HT-29 (cell line): ENCODE results near the gene MRPL33. TPM values are rescaled to one million over a fixed set of nuclear protein-coding genes. Genes with fewer than 3 reads are reported as not detected.
A peak's percentile ranks its signal among the peaks of the same experiment; 100 is the strongest.
"Not testable (repeated sequence)": the region's sequence is repeated elsewhere in the genome, so short reads cannot be mapped to it uniquely, and the experiment has no call there.

Experiments
- DNase-seq: peaks from one replicate; pipeline ENCODE4 v3.0.0-alpha.2; 2015; ENCODE audit warnings: low spot score
- total RNA-seq: library from RNA; depleted of rRNA; stranded (reverse); fragments of >200 nt; shearing (Covaris generic); gene quantifications from 2 replicates; pipeline ENCODE4 v1.2.3, GENCODE V29; 2014

Gene MRPL33
- total RNA-seq, 1 experiment from 2014 or later, result 64.9 TPM

DNA sequence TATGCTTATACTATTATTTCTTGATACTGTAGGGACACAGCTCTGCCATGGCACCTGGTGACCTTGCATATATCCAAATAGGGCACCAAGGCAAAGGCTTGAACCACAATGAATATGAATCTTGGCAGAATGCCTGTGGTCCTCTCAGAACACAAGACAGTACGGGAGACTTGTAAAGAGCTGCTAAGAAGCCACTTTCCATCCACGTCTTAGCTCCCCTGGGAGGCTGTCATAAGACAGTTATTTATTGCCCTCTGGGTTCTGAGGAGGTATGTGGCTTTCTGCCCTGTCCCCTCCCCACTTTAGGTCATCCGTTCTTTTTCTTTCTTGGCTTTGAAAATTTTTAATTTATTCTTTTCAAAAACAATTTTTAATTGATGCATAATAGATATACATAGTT lies 29.8 kb upstream of the MRPL33 start:
- DNase-seq, result no peak

- DNase-seq, result no peak
Measured at GRCh38 chr2:27742571-27742970, 28.9 kb upstream of the MRPL33 start.

GRCh38 chr2:27745494-27745893 lies 26.0 kb upstream of the MRPL33 start:
- not testable (repeated sequence) for DNase-seq

GRCh38 chr2:27746325-27746724 lies 25.2 kb upstream of the MRPL33 start:
- DNase-seq, result no peak

GRCh38 chr2:27747827-27748352 lies 23.6 kb upstream of the MRPL33 start:
- no peak for DNase-seq

- DNase-seq, result not testable (repeated sequence)
Measured at GRCh38 chr2:27748803-27749554, 22.5 kb upstream of the MRPL33 start.

DNA sequence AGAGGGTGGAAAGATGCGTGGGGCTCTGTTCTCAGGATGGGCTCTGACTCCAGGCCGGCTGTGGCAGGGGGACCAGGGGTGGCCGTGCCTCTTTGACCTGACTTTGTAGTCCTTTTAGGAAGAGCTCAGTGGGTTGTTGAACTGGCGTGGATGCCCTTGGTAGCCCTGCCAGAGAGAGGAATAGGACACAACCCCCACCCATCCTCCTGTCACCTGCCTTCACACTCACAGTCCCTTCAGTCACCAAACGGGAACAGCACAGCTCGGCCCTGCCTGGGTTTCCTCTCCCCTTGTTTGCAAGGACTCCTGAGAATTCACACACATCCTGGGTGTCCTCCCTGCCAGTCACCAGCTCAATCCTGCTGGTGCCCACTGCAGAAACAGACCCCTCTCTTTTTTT lies 20.1 kb upstream of the MRPL33 start:
- DNase-seq, result no peak

DNA sequence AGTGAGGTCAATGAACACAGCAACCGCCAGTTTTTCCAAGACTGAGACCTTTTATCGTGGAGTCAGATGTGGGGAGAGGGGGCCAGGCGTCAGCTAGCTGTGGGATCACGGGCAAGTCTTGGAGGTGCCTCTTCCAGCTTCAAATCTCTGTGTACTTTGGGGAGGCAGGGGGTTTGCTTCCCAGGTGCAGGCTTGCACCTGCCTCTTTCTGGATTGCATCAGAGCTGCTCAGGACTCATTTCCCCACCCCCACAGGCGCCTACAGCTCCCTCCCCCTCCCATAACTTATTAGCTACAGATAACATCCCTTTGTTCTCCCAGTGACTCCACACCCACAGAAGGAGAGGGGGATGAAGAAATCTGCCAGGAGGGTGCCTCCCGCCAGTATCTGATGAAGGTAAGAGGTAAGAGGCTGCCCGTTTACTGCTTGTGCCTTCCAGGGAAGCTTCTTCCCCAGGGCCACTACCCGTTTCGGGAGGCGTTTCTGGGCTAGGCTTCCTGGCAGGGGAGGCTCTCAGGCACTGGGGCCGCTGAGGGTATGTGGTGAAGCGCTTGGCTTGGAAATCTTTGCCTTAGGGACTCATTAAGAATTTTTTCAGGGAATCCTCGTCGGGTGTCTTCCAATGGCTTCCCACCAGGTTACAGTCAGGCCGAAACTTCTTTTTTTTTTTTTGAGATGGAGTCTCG lies 18.8 kb upstream of the MRPL33 start:
- peak; percentile 80 for DNase-seq

DNA sequence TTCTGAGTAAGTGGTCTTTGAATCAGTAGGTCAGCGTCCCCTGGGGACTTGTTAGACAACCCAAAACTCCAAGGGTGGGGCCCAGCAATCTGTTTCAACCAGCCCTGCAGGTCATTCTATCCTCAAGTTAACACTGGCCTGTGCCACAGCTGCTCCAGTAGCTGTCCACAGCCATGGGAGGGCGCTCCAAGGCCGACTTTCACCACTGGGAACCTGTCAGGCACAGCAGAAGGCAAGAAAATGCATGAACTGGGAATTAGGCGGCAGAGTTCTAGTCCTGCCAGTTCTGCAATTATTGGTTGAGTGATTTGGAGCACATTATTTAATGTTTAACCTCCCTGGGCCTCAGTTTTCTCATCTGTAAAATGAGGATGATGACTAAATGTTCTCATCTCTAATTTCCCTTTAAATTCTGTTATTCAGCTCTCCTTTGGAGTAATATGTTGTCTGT lies 17.4 kb upstream of the MRPL33 start:
- peak; percentile 90 for DNase-seq

DNA sequence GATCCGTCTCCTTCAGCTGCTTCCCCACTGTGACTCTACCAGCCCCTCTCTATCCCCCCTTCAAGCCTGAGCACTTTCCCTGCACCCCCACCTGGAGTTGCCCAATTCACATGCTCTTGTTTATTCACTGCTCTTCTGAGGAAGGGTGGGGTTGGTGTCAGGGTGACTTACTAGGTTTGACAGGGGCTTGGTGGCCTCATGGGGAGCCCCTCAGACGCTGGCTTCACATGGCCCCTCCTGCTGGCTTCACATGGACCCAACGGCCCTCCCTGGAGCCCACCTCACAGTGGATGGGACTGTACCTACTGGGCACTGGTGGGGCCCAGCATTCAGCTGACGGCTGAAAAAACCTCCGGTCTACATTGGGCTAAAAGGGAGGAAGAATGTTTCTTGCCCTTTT lies 16.7 kb upstream of the MRPL33 start:
- no peak for DNase-seq

DNA sequence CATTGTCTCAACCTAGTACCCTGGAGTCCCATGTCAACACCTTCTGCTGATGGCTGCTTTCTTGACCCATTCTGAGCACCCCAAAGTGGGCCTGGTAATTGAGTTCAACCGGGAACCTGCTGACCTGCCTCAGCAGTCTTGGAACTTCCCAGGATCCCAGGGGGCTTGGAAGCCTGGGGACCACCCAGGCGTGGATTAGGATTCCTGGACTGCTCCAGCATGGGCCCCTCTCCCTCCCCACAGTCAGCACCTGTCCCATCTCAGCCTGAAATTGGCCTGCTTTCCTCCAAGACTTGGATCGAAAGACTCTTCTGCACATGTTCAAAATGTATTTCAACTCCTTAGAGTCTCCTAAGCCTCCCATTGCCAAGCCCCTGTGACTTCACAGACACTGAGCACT lies 15.4 kb upstream of the MRPL33 start:
- no peak for DNase-seq

DNA sequence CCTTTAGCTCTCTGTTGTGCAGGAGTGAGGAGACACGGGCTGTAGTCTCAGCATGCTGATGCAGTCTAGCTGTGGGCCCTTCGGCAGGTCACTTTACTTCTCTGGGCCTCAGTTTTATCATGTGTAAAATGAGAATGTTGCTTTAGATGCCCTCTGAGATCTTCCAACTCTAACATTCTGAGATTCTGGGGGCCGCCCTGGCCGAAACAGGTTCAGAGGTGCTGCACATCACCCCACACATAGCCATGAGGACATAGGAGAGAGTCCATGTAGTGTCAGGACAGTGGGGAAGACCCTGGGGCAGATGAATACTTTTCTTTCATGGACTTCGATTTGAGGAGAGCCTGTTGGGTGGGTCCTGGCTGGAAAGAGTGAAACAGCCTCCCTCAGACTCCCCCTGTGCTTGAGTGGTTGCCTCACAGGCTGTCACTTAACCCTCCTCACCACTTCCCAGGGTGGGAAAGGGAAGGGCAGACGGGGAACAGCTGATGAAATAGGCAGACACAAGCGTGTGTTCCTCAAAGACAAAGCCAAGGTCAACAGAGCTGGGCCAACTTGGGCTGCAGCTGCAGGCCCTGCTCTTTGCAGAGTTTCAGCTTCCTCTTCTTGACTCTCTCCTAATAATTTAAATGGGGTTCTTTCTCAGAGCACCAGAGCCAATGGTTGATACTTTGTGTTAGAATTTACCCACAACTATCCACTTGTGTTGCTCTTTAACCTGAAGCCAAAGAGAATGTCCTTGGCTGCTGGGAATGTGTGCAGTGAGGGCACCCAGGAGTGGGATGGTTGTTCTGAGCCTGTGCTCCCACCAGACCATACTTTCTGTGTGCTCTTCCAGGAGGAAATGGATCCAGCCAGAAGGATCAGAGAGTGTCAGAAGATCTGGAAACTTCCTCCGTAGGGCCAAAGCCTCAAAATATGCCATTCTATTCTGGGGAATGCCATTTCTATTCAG lies 14.7 kb upstream of the MRPL33 start:
- DNase-seq, result no peak

- DNase-seq, result peak; percentile 25
Measured at GRCh38 chr2:27762951-27763906, 8.3 kb upstream of the MRPL33 start.

GRCh38 chr2:27763907-27764267 lies 7.6 kb upstream of the MRPL33 start:
- DNase-seq, result no peak

DNA sequence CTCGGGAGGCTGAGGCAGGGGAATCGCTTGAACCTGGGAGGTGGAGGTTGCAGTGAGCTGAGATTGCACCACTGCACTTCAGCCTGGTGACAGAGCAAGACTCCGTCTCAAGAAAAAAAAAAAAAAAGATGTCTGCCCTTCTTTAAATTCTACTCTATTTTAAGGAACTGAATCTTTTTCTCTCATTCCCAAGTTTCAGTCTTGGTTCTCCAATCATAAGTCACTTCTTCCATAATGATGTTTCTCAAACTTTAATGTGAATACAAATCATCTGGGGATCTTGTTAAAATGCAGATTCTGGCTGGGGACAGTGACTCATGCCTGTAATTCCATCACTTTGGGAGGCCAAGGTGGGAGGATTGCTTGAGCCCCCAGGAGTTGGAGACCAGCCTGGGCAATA lies 7.0 kb upstream of the MRPL33 start:
- DNase-seq, result not testable (repeated sequence)

DNA sequence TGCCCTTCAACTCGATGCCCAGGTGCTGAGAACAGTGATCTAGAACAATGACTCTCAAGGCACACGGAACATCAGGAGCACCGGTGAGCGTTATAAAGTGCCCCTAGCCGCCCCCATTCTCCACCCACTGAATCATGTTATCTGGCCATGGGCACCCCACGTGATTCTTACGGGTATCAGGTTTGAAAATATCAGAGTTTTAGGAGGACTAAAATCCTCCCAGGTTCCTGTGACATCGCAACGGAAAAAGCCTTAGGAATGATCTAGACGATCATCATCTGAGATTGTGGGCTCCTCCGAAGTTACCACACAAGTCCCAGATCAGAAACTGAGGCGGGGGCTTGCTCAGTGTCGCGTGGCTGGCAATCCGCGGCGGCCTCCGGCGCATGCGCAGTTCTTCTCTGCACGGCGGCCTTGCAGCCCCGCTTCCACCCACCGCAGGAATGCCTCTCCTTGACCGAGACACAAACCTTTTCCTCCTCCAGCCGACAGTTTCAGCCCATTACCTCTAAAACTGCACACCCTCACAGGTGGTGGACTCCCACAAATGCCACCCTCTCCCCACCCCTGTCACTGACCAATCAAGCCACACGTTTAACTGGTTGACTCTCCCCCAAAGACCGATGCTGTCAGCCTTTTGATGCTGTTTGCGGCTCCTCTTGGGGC lies 5.8 kb upstream of the MRPL33 start:
- DNase-seq, result peak; percentile 75

DNA sequence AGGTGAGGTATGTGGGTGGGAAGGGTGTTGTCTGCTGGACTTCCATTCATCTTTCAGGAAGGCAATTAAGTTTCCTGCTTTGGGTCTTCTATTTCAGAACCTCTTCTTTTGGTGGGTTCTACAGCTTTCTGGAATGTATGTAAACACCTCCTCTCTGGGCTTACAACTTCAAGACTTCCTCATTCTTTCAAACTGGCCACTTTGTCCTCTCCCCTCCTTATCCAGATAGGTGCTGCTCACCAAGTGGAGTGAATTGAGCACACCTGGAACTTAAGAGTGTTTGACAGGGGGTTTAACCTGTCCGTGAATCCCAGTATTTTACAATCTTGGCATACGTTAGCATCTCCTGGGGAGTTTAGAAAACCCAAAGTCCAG lies 5.2 kb upstream of the MRPL33 start:
- peak; percentile 70 for DNase-seq

DNA sequence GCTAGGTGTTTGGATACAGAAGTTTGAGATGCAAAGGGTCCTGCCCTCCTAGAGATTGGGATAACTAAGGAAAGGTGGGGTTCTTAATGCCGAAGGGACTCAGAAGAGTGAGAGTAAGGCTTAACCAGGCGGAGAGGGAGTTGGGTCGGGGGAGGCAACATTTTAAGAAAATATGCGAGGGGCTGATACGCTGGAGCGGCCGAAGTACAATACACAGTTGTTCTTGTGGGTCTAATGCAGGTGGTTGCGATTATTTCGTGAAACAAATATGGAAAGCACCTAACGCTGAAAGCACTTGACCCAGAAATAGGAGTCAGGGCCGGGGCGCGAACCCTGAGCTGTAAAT lies 344 bp upstream of the MRPL33 start:
- no peak for DNase-seq

GRCh38 chr2:27772804-27773203 lies 1.3 kb downstream of the MRPL33 start:
- no peak for DNase-seq

DNA sequence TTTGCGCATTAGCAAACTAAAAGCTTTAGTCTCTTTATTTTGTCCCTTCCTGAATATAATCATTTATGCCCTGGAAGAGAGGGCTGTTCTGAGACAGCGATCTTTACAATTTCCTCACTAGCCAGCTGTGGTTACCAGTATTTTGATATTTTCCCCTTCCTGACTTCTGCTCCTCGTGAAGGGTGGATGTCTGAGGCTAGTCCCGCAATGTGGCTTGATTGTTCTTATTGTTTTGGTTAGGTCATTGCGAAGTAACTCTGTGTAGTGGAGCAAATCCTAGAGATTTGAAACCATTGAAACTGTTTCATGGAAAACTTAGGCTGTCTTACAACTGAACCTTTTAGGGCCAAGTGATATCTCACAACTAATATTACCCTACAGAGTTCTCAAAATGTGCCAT lies 2.4 kb downstream of the MRPL33 start:
- DNase-seq, result no peak
